ENCODE results near the gene SMIM1. TPM values are rescaled to one million over a fixed set of nuclear protein-coding genes. Genes with fewer than 3 reads are reported as not detected.

The SMIM1 gene
- polyA plus RNA-seq, 3 donors, result 1.1 to 2.7 (median 1.4) TPM

DNA sequence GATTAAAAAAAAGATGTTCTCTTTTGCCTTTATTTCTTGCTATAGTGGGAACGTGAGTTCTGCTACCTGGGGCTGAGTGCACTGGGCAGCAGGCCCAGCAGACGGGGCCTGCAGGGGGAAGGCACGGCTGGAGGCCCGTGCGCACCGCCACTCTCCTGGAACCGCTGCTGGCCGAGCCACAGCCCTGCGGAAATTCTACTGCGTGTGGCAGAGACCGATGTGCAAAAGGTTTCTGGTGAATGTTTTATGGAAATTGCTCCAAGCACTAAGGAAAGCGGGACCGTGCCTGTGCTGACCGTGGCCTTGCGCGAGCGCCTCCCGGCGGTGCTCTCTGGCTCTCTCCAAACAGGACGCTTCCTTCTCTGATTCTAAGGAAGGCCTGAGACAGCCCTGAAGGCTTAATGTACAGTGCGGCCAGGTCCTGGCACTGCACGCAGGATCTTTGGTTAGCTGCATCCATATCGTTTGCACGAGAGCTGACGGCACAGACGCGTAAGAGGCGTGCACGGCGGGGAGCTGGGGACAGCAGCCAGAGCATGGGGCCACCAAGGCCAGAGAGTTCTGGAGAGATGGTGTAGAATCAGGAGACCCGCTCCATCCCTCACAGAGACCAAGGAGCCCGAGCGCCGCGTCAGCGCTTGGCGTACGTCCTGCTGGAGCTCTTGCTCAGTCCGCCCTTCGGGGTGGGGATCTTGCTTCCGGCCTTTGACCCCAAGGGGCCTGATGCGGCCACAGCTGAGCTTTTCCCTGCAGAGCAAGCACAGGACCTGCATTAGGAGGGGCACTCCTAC, 42.4 kb downstream of the SMIM1 start:
- Histone ChIP-seq H3K4me1 (ENCODE audit: control insufficient read depth in 1 of 2, insufficient read depth in 2 of 2, low read length in 2 of 2) (no peaks in the 10 kb centered on the region), H3K36me3 (replicated peaks in 1 of 2; ENCODE audit: control insufficient read depth in 1 of 2, insufficient read depth in 2 of 2, low read length in 2 of 2) (peaks cover 9 to 40% of the 10 kb centered on the region in 2 donors), H3K9me3 (replicated peaks in 1 of 2; ENCODE audit: control insufficient read depth in 1 of 2, insufficient read depth in 1 of 2, low read length in 2 of 2) (no peaks in the 10 kb centered on the region), H2AFZ (ENCODE audit: insufficient read depth, low read depth, low read length, poor library complexity, severe bottlenecking) (no peak overlapping the region), H3K4me3 (replicated peaks in 1 of 3; ENCODE audit: low read depth in 2 of 3, low read length in 3 of 3) (no peak overlapping the region), H3K9ac (ENCODE audit: insufficient read depth, low read length, poor library complexity, severe bottlenecking) (no peak overlapping the region), H3K27ac (ENCODE audit: low read depth in 1 of 2, low read length in 2 of 2) (no peak overlapping the region), H3K79me2 (ENCODE audit: insufficient read depth, low read length) (no peaks in the 10 kb centered on the region), H4K20me1 (ENCODE audit: insufficient read depth, low read length) (no peaks in the 10 kb centered on the region), H3K27me3 (ENCODE audit: control insufficient read depth in 2 of 2, insufficient read depth in 2 of 2, low read length in 2 of 2) (no peaks in the 10 kb centered on the region), H3K4me2 (replicated peaks; ENCODE audit: extremely low read depth, low read length, poor library complexity, severe bottlenecking) (no peak overlapping the region)
- Mint-ChIP-seq H3K4me1 (peaks cover 6% of the 10 kb centered on the region), H3K27ac (no peak overlapping the region), H3K27me3 (ENCODE audit: low read depth in 3 of 3) (peaks cover 0 to 5% (median 3%) of the 10 kb centered on the region in 3 donors), H3K36me3 (peaks cover 30 to 32% of the 10 kb centered on the region in 2 donors), H3K4me3 (no peak overlapping the region), H3K9me3 (no peaks in the 10 kb centered on the region)
- 93% methylated on average over 33 of the region's 42 CpGs for WGBS (ENCODE audit: insufficient coverage)
- TF ChIP-seq CTCF (IDR thresholded peaks at IDR 0.05), result no peak
- no peak for DNase-seq
- intact Hi-C loops (cut with micrococcal nuclease), result no loop called here

DNA sequence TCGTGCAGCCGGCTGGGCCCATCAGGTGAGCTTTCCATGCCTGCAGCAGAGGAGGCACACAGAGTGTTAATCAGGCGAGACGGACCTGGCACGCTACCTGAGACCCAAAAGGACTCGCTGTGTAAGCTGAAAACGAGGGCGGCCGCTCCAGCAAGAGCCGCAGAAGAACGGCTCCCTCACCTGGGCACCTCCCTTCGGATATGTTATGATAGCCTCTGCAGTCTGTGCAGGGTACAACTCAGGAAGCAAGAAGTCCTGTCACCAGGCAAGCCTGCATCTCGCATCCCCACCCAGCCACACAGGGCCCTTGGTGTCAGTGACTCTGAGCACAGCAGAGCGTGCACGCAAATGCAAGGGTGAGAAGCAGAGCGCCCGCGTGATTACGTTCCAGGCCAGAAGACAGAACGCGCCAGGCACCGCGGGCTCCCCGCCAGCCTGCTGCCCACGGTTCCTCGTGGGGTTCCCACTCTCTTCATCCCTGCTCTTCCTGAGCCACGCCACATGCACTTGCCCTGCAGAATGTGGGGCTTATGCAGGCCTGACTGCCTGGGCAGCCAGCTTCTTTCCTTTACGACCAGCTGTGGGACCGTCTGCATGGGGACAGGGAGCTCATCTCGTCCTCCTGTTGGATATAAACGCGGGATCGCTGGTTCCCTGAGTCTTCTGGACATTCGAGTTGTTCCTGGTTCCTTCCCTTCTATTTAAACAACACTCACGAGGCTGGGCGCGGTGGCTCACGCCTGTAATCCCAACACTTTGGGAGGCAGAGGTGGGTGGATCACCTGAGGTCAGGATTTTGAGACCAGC, 44.0 kb downstream of the SMIM1 start:
- H2AFZ ChIP-seq (ENCODE audit: insufficient read depth, low read depth, low read length, poor library complexity, severe bottlenecking), result no peak overlapping the region
- no peak for DNase-seq
- Mint-ChIP-seq H3K9me3 (no peaks in the 10 kb centered on the region), H3K27me3 (ENCODE audit: low read depth in 3 of 3) (peaks cover 0 to 5% (median 0%) of the 10 kb centered on the region in 3 donors), H3K4me1 (peaks cover 6% of the 10 kb centered on the region), H3K36me3 (peaks cover 44% of the 10 kb centered on the region in 2 donors), H3K27ac (no peak overlapping the region), H3K4me3 (no peak overlapping the region)
- no peaks in the 10 kb centered on the region for H3K4me1 ChIP-seq (ENCODE audit: control insufficient read depth in 1 of 2, insufficient read depth in 2 of 2, low read length in 2 of 2)
- H3K9ac ChIP-seq (ENCODE audit: insufficient read depth, low read length, poor library complexity, severe bottlenecking), result no peak overlapping the region
- H3K4me3 ChIP-seq (replicated peaks in 1 of 3; ENCODE audit: low read depth in 2 of 3, low read length in 3 of 3), result no peak overlapping the region
- H3K36me3 ChIP-seq (replicated peaks in 1 of 2; ENCODE audit: control insufficient read depth in 1 of 2, insufficient read depth in 2 of 2, low read length in 2 of 2), result peaks cover 17 to 56% of the 10 kb centered on the region in 2 donors
- no peaks in the 10 kb centered on the region for H3K79me2 ChIP-seq (ENCODE audit: insufficient read depth, low read length)
- H3K27me3 ChIP-seq (ENCODE audit: control insufficient read depth in 2 of 2, insufficient read depth in 2 of 2, low read length in 2 of 2), result no peaks in the 10 kb centered on the region
- no peaks in the 10 kb centered on the region for H4K20me1 ChIP-seq (ENCODE audit: insufficient read depth, low read length)
- H3K4me2 ChIP-seq (replicated peaks; ENCODE audit: extremely low read depth, low read length, poor library complexity, severe bottlenecking), result no peak overlapping the region
- H3K9me3 ChIP-seq (replicated peaks in 1 of 2; ENCODE audit: control insufficient read depth in 1 of 2, insufficient read depth in 1 of 2, low read length in 2 of 2), result no peaks in the 10 kb centered on the region
- TF ChIP-seq CTCF (IDR thresholded peaks at IDR 0.05), result no peak
- 94% methylated on average over 36 of the region's 38 CpGs for WGBS (ENCODE audit: insufficient coverage)
- intact Hi-C loops (cut with micrococcal nuclease), result no loop called here
- H3K27ac ChIP-seq (ENCODE audit: low read depth in 1 of 2, low read length in 2 of 2), result no peak overlapping the region
